Coronary artery (tissue), 2 donors: ENCODE measurements around the gene CDKL1.
"Not testable (repeated sequence)": the region's sequence is repeated elsewhere in the genome, so short reads cannot be mapped to it uniquely, and the experiment has no call there.

Experiments
- DNase-seq: peaks from one replicate; pipeline ENCODE4 v3.0.0-alpha.2; 2017; ENCODE audit warnings: low spot score
- H3K27ac ChIP-seq, 2 donors: fragments of 200-600 bp; sonication (generic); one replicate each; pipeline ENCODE4 v1.5.1; 2016 to 2019
- H3K4me3 ChIP-seq: fragments of 200-600 bp; sonication (generic); 2 replicates; pipeline ENCODE4 v1.5.1; 2016; ENCODE audit warnings: mild to moderate bottlenecking, moderate library complexity
- TF ChIP-seq, protein P1 (sequence below): fragments of 200-600 bp; sonication (generic); IDR thresholded peaks from one replicate; pipeline ENCODE4 v1.5.1; 2019; ENCODE audit warnings: antibody characterized with exemption

Gene CDKL1

DNA sequence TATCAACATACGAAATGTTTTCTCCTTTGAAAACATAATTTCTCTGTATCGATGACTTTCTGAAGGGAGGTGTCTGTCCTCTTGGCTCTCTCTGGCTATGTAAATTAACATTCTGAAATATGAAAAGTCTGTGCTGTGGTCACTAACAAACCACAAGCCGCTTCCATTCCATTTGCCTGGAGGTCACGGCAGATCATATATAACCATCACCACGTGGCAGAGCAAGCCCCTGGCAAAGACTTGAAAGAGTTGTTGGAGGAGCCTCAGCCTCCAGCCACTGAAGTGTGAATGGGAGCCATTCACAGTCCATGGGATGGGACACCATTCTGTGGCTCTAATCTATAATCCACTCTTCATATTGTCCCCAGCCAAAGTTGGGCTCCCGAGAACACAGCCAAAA lies 39.6 kb downstream of the CDKL1 start:
- Histone ChIP-seq H3K4me3 (no peak overlapping the region), H3K27ac (no peak overlapping the region)
- no peak for DNase-seq
- TF ChIP-seq, protein P1, sequence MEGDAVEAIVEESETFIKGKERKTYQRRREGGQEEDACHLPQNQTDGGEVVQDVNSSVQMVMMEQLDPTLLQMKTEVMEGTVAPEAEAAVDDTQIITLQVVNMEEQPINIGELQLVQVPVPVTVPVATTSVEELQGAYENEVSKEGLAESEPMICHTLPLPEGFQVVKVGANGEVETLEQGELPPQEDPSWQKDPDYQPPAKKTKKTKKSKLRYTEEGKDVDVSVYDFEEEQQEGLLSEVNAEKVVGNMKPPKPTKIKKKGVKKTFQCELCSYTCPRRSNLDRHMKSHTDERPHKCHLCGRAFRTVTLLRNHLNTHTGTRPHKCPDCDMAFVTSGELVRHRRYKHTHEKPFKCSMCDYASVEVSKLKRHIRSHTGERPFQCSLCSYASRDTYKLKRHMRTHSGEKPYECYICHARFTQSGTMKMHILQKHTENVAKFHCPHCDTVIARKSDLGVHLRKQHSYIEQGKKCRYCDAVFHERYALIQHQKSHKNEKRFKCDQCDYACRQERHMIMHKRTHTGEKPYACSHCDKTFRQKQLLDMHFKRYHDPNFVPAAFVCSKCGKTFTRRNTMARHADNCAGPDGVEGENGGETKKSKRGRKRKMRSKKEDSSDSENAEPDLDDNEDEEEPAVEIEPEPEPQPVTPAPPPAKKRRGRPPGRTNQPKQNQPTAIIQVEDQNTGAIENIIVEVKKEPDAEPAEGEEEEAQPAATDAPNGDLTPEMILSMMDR, result no peak

DNA sequence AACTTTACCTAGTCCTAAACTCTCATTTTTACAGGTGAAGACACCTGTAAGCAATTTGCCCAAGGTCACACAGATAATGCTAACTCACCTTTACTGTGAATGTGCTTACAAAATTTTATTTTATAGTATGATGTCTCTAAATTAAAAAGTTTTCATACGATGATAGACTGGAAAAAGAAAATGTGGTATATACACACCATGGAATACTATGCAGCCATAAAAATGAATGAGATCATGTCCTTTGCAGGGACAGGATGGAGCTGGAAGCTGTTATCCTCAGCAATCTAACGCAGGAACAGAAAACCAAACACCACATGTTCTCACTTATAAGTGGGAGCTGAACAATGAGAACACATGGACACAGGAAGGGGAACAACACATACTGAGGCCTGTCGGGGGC lies 40.4 kb downstream of the CDKL1 start:
- DNase-seq, H3K27ac ChIP-seq, H3K4me3 ChIP-seq: not testable (repeated sequence)

DNA sequence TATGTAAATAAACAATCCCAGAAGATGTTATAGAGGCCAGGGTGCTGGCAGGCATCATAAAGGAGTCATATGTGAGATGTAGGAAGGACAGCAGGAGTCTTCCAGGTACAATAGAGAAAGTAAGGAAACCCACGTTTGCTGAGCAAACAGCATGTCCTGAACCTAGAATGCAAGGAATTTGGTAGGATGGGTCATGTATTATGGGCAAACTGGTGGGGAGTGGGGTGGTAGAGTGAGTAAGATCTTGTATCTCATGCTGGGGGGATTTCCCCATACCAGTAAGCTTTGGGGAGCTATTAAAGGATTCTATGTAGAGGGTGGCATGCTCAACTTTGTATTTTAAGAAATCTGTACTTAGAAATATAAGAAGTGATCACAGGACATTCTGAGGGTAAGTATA lies 41.0 kb downstream of the CDKL1 start:
- DNase-seq, result no peak
- no peak overlapping the region for H3K4me3 ChIP-seq
- TF ChIP-seq, protein P1, result no peak
- H3K27ac ChIP-seq, result no peak overlapping the region

DNA sequence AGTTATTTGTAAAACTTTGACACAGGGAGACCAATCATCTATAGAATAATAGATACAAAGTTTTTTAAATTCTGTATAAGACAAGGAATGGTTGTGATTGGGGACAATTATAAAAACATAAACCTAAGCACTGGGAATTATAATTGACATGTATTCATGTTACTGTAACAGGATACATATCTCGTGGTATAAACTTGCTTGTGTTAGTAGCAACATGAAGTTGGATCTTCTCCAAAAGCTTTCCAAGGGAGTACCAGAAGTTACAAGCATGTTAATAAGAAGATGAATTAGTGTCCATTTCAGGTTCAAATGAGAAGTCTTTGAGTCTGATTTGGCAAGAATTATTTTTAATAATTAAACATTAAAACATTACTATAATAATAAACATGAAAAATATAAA lies 42.2 kb downstream of the CDKL1 start:
- no peak for DNase-seq
- H3K27ac ChIP-seq, result no peak overlapping the region
- no peak overlapping the region for H3K4me3 ChIP-seq
- TF ChIP-seq, protein P1, result no peak

DNA sequence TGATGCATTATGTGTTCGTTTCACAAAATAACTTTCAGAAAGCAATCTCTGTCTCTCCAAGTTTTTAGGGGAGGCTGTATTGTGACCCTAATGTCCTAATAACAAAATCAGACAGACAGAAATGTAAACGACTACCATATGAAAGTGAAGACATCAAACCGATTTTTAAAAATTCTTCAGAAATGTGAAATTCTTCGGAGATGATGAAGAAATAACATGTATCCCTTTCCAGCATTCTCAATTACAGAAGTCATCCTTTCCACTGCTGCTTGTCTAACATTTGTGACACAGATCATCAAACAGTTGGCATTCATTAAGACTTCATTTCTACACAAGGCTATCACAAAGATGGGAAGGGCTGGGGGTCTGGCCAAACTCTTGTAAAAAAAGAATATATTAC lies 43.6 kb downstream of the CDKL1 start:
- Histone ChIP-seq H3K4me3 (no peak overlapping the region), H3K27ac (no peak overlapping the region)
- no peak for DNase-seq
- TF ChIP-seq, protein P1, result no peak

DNA sequence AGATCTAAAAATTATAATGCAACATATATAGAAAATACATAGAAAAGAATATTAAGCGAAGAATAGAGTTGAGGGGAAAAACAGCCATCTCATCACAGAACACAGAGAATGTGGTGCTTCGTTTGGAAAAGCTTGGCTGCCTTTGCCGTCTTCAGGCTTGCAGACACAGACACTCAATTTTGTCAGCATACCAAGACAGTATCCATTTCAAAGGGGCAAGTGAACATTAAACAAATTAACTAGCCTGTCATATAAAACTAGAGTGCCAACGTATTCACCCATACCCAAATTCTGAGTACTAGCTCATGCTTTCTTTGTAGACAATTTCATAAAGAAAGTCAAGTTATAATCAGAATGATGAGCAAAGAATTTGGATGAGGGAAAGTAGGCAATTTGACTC lies 44.1 kb downstream of the CDKL1 start:
- no peak for DNase-seq
- Histone ChIP-seq H3K4me3 (no peak overlapping the region), H3K27ac (no peak overlapping the region)
- TF ChIP-seq, protein P1, result no peak

DNA sequence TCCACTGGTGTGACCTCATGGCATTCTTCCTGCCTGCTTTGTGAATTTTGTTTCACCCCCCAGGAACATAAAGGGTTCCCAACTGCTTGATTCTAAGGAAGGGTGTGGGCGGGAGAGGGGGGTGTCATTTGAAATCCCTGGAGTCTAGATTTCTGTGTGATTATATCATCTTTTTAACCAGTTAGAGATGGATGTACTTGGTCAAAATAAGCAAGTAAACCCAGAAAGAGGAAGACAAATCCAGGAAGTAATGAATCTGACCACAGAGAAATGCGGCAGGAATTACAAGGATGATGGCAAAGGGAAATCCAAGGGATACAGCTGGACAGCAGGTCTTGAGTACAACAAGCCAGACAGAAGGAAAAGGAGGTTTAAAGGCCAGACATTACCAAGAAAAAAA lies 45.7 kb downstream of the CDKL1 start:
- no peak overlapping the region for H3K4me3 ChIP-seq
- TF ChIP-seq, protein P1, result no peak
- no peak for DNase-seq
- no peak overlapping the region for H3K27ac ChIP-seq

DNA sequence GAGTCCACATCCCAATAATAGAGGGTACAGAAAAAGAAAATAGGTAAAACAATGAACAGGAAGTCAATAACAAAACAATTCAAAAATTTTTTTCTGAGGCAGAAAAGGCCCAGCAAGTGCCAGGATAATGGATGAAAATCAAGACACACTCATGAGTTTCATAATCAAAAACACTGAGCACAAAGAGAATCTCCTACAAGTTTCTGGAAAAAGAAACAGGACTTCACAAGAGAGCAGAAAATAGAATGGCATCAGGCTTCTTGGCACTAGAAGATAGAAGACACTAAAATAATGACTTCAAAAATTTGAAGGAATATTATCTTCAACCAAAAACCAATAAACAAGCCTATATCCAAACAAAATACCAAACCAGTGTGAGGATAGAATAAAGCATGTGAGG lies 47.7 kb downstream of the CDKL1 start:
- Histone ChIP-seq H3K27ac (no peak overlapping the region), H3K4me3 (no peak overlapping the region)
- TF ChIP-seq, protein P1, result no peak
- DNase-seq, result no peak
